GM12891 (cell line): ENCODE results near the gene KCNRG.

Source experiments
- PAX5 ChIP-seq: IDR thresholded peaks from 2 replicates; pipeline ENCODE4 v1.6.1; 2011; ENCODE audit warnings: low read length, moderate library complexity, mild to moderate bottlenecking; ENCODE audit not compliant: insufficient read depth, severe bottlenecking
- POLR2A ChIP-seq: IDR thresholded peaks from 2 replicates; pipeline ENCODE4 v1.6.1; 2011; ENCODE audit warnings: low read depth, low read length, control low read depth
- POLR2AphosphoS5 ChIP-seq: IDR thresholded peaks from 2 replicates; pipeline ENCODE4 v1.6.1; 2011; ENCODE audit warnings: low read depth, low read length, control low read depth
- POU2F2 ChIP-seq: IDR thresholded peaks from 2 replicates; pipeline ENCODE4 v1.6.1; 2011; ENCODE audit warnings: low read depth, mild to moderate bottlenecking, control low read depth, low read length, moderate library complexity
- SPI1 ChIP-seq: IDR thresholded peaks from 2 replicates; pipeline ENCODE4 v1.6.1; 2011; ENCODE audit warnings: low read depth, low read length, control low read depth
- TAF1 ChIP-seq: IDR thresholded peaks from 2 replicates; pipeline ENCODE4 v1.6.1; 2011; ENCODE audit warnings: low read depth, low read length, control low read depth

GRCh38 chr13:49998714-49999624 is 16.3 kb upstream of the KCNRG start:
- no peak for TF ChIP-seq POLR2A
- TF ChIP-seq PAX5 = no peak
- no peak for TF ChIP-seq POLR2AphosphoS5
- TF ChIP-seq TAF1 = no peak
- no peak for TF ChIP-seq POU2F2
- no peak for TF ChIP-seq SPI1
